GM21390 (cell line): ENCODE results near the gene CAMK1D.

Experiments
- ATAC-seq: cut with Tn5 transposase; IDR thresholded peaks from one replicate; pipeline ENCODE4 v1.9.1; 2021; ENCODE audit not compliant: unreplicated experiment

The CAMK1D gene

DNA sequence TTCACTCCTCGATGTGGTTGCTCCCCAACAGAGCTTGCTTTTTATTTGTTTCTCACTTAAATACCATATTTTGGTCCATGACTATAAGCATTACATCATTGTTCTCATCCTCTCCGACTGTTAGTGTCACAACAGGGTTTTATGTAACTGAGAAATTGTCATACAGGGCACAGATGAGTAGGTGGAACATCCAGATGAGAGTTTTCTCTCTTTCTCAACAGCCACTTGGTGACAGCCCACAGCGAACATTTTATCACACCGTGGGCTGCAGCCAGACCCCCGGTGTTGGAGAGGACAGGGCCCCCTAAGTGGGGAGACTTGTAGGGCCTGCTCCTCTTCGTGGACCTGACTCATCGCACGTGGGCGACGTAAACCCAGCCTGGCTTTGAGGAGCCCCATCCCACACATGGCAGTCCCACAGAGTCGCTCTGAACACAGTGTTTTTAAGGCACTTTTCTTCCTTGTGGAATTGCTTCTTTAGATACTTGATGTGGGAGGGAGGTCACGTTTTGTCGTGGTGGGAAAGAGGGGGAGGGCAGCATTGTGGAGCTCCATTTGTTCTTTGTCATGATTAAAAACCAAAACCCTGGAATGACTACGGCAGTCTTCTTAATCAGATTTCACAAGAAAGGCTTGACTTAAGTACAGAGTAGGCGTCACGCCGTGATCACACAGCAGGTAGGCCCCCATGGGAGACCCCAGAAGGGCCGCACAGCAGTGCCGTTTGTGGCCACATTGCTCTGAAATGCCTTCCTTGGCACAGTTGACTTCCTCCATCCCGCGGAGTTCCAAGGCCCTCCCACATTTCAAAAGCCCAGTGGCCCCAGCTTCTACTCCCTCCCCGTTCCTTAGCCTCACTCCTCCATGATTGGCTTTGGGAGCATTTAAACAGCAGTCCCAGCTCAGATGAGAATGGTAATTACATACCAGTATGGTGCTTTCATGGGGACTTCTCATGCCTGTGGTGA is 431.6 kb downstream of the CAMK1D start:
- no peak for ATAC-seq

DNA sequence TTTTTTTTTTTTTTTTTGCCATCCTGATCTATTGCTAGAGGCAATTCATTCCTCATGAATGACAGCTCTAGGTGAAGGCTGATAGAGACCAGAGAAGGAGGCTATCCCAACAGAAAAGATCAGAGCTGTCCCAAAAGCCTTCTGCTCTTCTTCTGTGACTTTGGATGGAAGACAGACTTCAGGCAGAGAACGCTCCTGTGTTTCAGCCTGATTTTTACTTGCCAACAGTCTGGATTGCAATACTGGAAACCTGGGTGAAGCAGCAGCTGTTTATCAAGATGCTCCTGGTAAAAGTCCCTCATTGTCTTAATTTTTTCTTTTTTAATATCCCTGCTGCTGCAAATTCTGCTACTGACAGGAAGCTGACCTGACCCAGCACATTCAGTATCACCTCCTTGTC is 432.6 kb downstream of the CAMK1D start:
- ATAC-seq, result no peak

- no peak for ATAC-seq
Measured at GRCh38 chr10:12782537-12782936, 433.2 kb downstream of the CAMK1D start.

- no peak for ATAC-seq
Measured at GRCh38 chr10:12783293-12783692, 433.9 kb downstream of the CAMK1D start.

- ATAC-seq, result no peak
Measured at GRCh38 chr10:12784646-12785045, 435.3 kb downstream of the CAMK1D start.

GRCh38 chr10:12785415-12785831 is 436.1 kb downstream of the CAMK1D start:
- no peak for ATAC-seq

GRCh38 chr10:12787297-12787696 is 437.9 kb downstream of the CAMK1D start:
- no peak for ATAC-seq

DNA sequence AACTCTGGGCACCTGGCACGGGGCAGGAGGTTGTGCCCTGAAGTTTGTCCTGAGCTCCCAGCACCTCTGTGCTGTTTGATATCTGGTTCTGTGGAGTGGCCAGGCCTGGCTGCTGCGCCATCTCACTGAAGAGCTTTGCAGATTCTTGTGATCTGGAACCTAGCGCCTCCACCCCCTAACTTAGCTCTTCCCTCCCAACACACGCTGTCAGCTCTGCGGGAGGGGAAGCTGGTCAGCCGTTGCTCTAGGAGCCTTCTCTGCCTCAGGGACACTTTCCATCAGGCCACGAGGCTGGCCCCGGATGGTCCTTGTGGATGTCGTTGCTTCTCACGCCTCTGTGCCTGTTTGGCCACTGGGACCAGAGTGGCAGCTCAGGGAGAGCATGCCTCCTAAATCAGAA is 438.9 kb downstream of the CAMK1D start:
- no peak for ATAC-seq

GRCh38 chr10:12790270-12790669 is 440.9 kb downstream of the CAMK1D start:
- no peak for ATAC-seq

DNA sequence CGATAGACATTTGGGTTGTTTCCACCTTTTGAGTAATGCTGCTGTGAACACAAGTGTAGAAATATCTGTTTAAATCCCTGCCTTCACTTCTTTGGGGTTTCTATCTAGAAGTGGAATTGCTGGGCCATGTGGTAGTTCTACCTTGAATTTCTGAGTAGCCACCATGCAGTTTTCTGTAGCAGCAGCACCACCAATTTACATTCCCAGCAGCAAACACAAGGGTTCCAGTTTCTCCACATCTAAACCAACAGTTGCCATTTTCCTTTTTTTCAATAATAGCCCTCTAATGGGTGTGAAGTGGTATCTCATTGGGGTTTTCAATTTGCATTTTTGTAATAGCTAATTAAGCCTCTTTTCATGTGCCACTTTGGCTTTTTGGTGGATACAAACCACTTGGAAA is 442.4 kb downstream of the CAMK1D start:
- no peak for ATAC-seq

- ATAC-seq, result no peak
Measured at GRCh38 chr10:12792889-12793556, 443.7 kb downstream of the CAMK1D start.

DNA sequence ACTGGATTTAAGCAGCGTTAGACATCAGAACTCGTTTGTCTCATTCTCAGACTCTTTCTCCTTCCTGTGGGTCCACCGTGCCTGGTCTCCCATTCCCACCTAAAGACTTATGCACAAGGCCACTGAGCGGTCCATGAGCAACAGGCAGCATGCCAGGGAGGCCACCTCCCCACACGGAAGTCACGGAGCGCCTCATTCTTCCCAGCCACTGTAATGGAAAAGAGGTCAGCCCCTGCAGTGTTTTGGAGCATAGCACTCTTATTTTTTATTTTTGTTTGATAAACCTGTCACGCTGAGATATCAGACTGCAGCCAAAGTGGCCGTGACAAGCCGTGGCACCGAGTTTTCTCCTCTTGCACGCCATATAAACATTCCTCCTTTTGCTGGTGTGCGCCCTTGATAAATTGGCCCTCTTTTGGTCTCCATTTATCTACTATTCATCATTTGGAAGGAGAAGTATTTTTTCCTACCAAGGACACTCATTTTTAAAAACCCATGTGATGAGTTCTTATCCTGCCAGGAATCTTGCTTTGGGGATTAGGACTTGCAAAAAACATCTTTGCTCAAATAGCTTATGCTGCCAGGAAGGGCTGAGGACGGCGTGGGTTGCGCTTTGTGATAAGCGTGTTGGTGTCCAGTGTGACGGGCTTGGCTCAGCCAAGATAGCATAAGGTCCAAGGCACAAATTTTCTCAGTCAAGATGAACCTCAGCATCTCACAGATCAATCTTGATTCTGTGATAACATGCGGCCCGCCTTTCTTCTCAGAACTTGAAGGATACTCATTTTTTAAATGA is 446.2 kb downstream of the CAMK1D start:
- no peak for ATAC-seq

DNA sequence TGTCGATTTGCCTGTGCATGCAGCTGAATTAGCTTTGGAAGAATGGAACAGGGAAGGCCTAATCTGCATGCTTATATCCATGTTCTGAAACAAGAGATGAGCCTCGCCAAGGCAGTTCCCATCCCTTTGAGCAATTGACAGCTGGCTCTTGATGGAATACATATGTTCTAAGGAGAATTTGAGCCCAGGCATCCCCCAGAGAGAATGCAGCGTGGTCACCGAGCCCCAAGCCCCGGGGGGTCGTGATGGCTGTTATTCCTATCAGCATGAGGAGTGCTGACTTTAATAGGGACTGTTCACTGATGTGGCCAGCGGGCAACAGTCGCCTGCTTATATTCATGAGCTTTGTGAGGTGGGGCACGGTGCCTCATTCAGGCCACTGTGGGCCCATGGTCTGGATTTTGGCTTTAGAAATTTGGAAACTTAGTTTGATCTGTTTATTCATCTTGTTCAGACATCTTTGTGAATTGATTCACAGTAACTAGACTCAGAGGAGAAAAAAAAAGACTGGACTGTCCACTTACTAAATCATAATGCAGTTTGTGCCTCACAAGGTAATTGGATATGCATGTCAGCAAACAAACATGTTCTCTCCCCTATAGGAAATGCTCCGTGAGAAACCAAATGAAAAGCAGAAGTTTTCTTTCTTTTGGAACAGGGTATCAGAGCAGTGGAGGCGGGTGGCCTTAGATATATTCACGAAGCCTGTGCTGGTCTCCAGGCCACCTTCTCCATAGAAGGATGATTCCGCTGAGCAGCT is 447.2 kb downstream of the CAMK1D start:
- ATAC-seq, result no peak

DNA sequence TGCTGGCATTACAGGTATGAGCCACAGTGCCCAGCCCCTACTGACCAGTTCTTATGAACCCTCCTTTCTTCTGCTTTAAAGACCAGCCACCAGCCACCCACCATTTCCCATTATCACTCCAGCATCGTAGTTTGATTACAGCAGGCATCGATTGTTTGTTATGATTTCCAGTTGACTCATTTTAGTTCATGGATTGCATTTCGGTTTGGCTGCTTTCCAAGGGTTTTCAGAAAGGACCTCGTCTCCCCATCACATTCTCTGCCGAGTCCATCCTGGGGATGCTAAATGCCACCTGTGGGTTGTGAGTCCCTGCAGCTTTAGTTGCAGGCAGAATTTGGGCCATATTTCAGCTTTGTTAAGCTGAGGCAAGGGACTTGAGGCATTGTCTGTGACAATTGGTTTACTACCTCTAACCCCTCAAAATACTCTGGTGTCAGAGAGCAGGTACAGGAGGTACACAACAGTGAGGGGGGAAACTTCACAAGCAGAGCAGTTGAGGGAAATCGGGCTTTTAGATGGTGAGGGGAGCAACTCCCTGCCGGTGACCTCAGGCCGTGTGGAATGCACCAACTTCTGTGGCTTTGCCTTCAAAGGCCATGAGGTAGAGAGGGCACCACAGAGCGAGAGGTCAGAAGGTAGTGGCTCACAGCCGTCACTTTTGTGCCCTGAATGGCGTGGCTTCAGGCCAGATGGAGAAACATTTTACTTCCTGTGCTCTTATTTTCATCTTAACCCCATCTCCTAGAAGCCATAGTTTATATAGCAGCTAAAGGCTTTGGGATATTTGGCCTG is 448.3 kb downstream of the CAMK1D start:
- no peak for ATAC-seq

- no peak for ATAC-seq
Measured at GRCh38 chr10:12799144-12799543, 449.8 kb downstream of the CAMK1D start.

DNA sequence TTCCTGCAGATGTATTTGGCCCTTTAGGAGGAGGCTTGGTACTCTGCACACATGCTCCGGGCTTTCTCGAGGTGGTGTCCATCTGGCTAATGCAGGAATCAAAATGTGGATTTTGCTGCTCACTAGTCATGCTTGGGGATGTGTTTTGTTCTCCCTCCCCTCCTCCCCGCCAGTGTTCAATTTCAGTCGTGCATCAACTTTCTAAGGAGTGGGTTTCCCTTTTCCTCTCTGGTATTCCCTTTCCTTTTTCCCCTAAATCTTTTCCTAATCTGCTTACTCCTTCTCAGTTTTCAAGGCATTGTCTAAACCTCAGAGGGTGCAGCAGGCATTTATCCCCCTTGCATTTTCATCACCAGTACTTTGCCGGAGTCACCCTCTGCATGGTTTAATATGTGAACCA is 450.4 kb downstream of the CAMK1D start:
- ATAC-seq, result no peak

- no peak for ATAC-seq
Measured at GRCh38 chr10:12800302-12800701, 451.0 kb downstream of the CAMK1D start.

DNA sequence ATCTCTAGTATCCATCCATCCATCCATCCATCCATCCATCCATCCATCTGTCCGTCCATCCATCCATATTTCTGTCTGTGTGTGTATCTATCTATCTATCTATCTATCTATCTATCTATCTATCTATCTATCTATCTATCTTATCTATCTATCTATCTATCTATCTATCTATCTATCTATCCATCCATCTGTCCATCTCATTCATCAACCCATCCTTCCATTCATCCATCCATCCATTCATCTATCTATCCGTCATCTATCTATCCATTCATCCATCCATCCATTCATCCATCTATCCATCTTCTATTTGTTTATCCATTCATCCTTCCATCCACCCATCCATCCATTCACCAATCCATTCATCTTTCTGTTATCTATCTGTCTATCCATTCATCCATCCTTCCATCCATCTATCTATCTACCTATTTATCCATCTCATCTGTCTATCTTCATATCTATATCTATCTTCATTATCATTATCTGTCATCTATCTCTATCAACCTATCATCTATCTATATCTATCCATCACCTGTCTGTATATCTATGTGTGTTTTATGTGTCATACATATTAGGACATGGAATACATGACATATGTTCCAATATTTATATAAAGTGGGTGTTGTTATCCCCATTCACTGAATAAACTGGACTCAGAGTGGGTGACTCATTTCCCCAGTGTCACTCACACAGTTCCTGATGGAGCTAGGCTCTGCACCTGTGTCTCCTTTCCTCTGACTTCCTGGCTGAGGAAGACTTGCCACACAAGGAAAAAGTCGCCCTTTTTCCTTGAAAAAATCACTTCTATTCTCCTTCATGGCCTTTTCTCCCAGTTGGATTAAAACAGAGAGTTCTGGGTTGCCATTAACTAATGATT is 452.1 kb downstream of the CAMK1D start:
- ATAC-seq, result no peak

DNA sequence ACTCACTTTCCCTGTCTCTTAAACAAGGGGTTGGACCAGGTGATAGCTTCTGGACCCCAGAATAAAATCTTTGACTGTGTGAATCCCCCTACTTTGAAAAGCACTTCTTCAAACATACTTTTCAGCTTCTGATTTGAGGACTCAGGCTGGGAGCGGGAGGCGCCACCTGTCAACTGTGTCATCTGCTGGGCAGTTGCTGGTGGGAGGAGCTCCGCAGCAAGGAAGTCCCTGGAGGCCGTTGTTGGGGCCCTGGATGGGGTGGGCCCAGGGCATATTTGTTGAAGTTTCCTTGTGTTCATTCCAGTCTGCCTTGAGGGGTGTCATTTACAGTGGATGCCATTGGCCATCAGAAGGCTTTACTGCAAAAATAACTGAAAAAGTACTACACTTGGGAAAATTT is 454.4 kb downstream of the CAMK1D start:
- no peak for ATAC-seq
